Measurements from ENCODE around the gene BRINP3. TPM values are rescaled to one million over a fixed set of nuclear protein-coding genes. Genes with fewer than 3 reads are reported as not detected.
"Not testable (repeated sequence)": the region's sequence is repeated elsewhere in the genome, so short reads cannot be mapped to it uniquely, and the experiment has no call there.

BRINP3 gene
- total RNA-seq, 1 experiment from 2014 or later: not detected

GRCh38 chr1:190507357-190507756 is 29.7 kb upstream of the BRINP3 start:
- Histone ChIP-seq H3K4ac (ENCODE audit: low read depth, low read length) (no peak overlapping the region), H2BK120ac (ENCODE audit: low read depth, low read length, poor library complexity, severe bottlenecking) (no peak overlapping the region), H4K8ac (replicated peaks; ENCODE audit: insufficient read length, low read depth, low read length) (no peak overlapping the region), H3K9ac (ENCODE audit: extremely low read depth, insufficient read length, low read length) (no peak overlapping the region), H4K5ac (ENCODE audit: insufficient read length, low read depth, low read length) (no peak overlapping the region), H3K4me1 (ENCODE audit: insufficient read depth, low read length) (no peaks in the 10 kb centered on the region), H4K91ac (ENCODE audit: insufficient read length, low read depth, low read length) (no peak overlapping the region), H3K14ac (ENCODE audit: insufficient read depth, low read length) (no peak overlapping the region), H3K9me3 (ENCODE audit: control insufficient read depth, low read depth, low read length) (no peaks in the 10 kb centered on the region), H3K18ac (ENCODE audit: insufficient read length, low read depth, low read length) (no peak overlapping the region), H3K79me2 (ENCODE audit: insufficient read depth, low read length) (no peaks in the 10 kb centered on the region), H3K56ac (ENCODE audit: insufficient read length, low read depth, low read length) (no peak overlapping the region), H2BK15ac (ENCODE audit: low read depth, low read length) (no peak overlapping the region), H3K27me3 (ENCODE audit: insufficient read depth, low read length) (no peaks in the 10 kb centered on the region), H2AK5ac (ENCODE audit: insufficient read length, low read length) (no peak overlapping the region), H3K23me2 (ENCODE audit: insufficient read length, low read depth, low read length, poor library complexity, severe bottlenecking) (no peaks in the 10 kb centered on the region), H2AFZ (ENCODE audit: low read length) (no peak overlapping the region), H3T11ph (ENCODE audit: low read length) (no peak overlapping the region), H2BK12ac (ENCODE audit: insufficient read length, low read depth, low read length) (no peak overlapping the region), H3K27ac (ENCODE audit: insufficient read length, low read depth, low read length) (no peak overlapping the region), H3K4me2 (ENCODE audit: insufficient read depth, insufficient read length, low read length) (no peak overlapping the region), H4K20me1 (ENCODE audit: control insufficient read depth, insufficient read depth, insufficient read length) (no peaks in the 10 kb centered on the region), H2BK20ac (ENCODE audit: low read depth, low read length, poor library complexity, severe bottlenecking) (no peak overlapping the region), H2BK5ac (ENCODE audit: insufficient read length, low read length) (no peak overlapping the region), H3K23ac (ENCODE audit: insufficient read length, low read depth, low read length) (no peak overlapping the region), H3K79me1 (ENCODE audit: insufficient read depth, low read depth, low read length, poor library complexity, severe bottlenecking) (no peaks in the 10 kb centered on the region)
- Mint-ChIP-seq H3K27ac (no peak overlapping the region; a peak in 1 of 7 replicates), H3K4me3 (no peak overlapping the region), H3K4me1 (no peaks in the 10 kb centered on the region; a peak in 1 of 4 replicates), H3K27me3 (ENCODE audit: low read depth) (no peaks in the 10 kb centered on the region), H3K36me3 (ENCODE audit: insufficient read depth in 1 of 3, low read depth in 3 of 3) (peaks cover 0 to 13% (median 0%) of the 10 kb centered on the region in 3 experiments; a peak in 2 of 7 replicates), H3K9me3 (peaks cover 10 to 12% of the 10 kb centered on the region in 2 experiments)
- TF ChIP-seq CTCF (conservative IDR thresholded peaks at IDR 0.05): no peak
- no CpG with 5 or more reads among the region's 1 CpG for WGBS (ENCODE audit: extremely low coverage, insufficient read length, low lambda C conversion rate)
- DNase-seq: no peak

GRCh38 chr1:190504539-190504938 is 26.9 kb upstream of the BRINP3 start:
- H3K79me2 ChIP-seq (ENCODE audit: insufficient read depth, low read length); H3K4me2 ChIP-seq (ENCODE audit: insufficient read depth, insufficient read length, low read length); H4K5ac ChIP-seq (ENCODE audit: insufficient read length, low read depth, low read length); H3K23ac ChIP-seq (ENCODE audit: insufficient read length, low read depth, low read length); H2BK15ac ChIP-seq (ENCODE audit: low read depth, low read length); H4K91ac ChIP-seq (ENCODE audit: insufficient read length, low read depth, low read length); H2BK20ac ChIP-seq (ENCODE audit: low read depth, low read length, poor library complexity, severe bottlenecking); H3K4me3 Mint-ChIP-seq; H3K79me1 ChIP-seq (ENCODE audit: insufficient read depth, low read depth, low read length, poor library complexity, severe bottlenecking); H2AFZ ChIP-seq (ENCODE audit: low read length); H2BK5ac ChIP-seq (ENCODE audit: insufficient read length, low read length); H3K23me2 ChIP-seq (ENCODE audit: insufficient read length, low read depth, low read length, poor library complexity, severe bottlenecking); H2AK5ac ChIP-seq (ENCODE audit: insufficient read length, low read length); DNase-seq; H3K27ac Mint-ChIP-seq; H4K8ac ChIP-seq (replicated peaks; ENCODE audit: insufficient read length, low read depth, low read length); H2BK120ac ChIP-seq (ENCODE audit: low read depth, low read length, poor library complexity, severe bottlenecking); H3T11ph ChIP-seq (ENCODE audit: low read length); H3K27me3 Mint-ChIP-seq (ENCODE audit: low read depth); H3K27ac ChIP-seq (ENCODE audit: insufficient read length, low read depth, low read length); H3K4me1 Mint-ChIP-seq; H3K4ac ChIP-seq (ENCODE audit: low read depth, low read length); H3K18ac ChIP-seq (ENCODE audit: insufficient read length, low read depth, low read length); H3K4me1 ChIP-seq (ENCODE audit: insufficient read depth, low read length); H4K20me1 ChIP-seq (ENCODE audit: control insufficient read depth, insufficient read depth, insufficient read length); H3K56ac ChIP-seq (ENCODE audit: insufficient read length, low read depth, low read length); H2BK12ac ChIP-seq (ENCODE audit: insufficient read length, low read depth, low read length); H3K9ac ChIP-seq (ENCODE audit: extremely low read depth, insufficient read length, low read length); H3K14ac ChIP-seq (ENCODE audit: insufficient read depth, low read length); H3K9me3 ChIP-seq (ENCODE audit: control insufficient read depth, low read depth, low read length); H3K27me3 ChIP-seq (ENCODE audit: insufficient read depth, low read length): not testable (repeated sequence)
- Mint-ChIP-seq H3K9me3 (peaks cover 10 to 12% of the 10 kb centered on the region in 2 experiments), H3K36me3 (ENCODE audit: insufficient read depth in 1 of 3, low read depth in 3 of 3) (peaks cover 0 to 13% (median 0%) of the 10 kb centered on the region in 3 experiments; a peak in 2 of 7 replicates)
- no CpG with 5 or more reads among the region's 3 CpGs for WGBS (ENCODE audit: extremely low coverage, insufficient read length, low lambda C conversion rate)
